Right ventricle myocardium superior (tissue), 1 donor: Measurements from ENCODE around the gene HEXIM1. TPM values are rescaled to one million over a fixed set of nuclear protein-coding genes. Genes with fewer than 3 reads are reported as not detected.
A peak's percentile ranks its signal among the peaks of the same experiment; 100 is the strongest.

Experiments used
- ATAC-seq: fragments of 200-7000 bp; cut with Tn5 transposase; one replicate; pipeline ENCODE4 v1.9.1; 2020; ENCODE audit warnings: mild to moderate bottlenecking; ENCODE audit not compliant: poor library complexity
- DNase-seq: peaks from one replicate; pipeline ENCODE4 v3.0.0-alpha.2; 2020
- intact Hi-C: fragments of 100-400 bp; cut with DNase I; formaldehyde crosslinking; loops from one replicate; pipeline ENCODE4 v1.11.2; 2022
- total RNA-seq: library from RNA; stranded (reverse); fragmentation: NEBNext Ultra II Directional; extraction: Animal tissue kit (Norgen Biotek cat#: 25700); gene quantifications from one replicate; pipeline ENCODE4 v1.2.1, GENCODE V29; 2021
- donor health status: DM: no; HTN: yes; CAD: no; lungs with severe emphysema.

HEXIM1 gene
- total RNA-seq, 1 donor from 2014 or later: 31.2 TPM

- DNase-seq: peak; percentile 27
- ATAC-seq: no peak
- intact Hi-C loops: no loop called here
These were observed 10.5 kb upstream of the HEXIM1 start for GRCh38 chr17:45137561-45138305.

- ATAC-seq (no peak), DNase-seq (peak; percentile 20)
- intact Hi-C loops: no loop called here
These were observed 9.3 kb upstream of the HEXIM1 start for GRCh38 chr17:45138911-45139532.

- no peak for DNase-seq
These were observed 8.7 kb upstream of the HEXIM1 start for GRCh38 chr17:45139533-45139920.

GRCh38 chr17:45143094-45143670 lies 5.1 kb upstream of the HEXIM1 start:
- no peak for ATAC-seq
- DNase-seq: peak; percentile 41
- intact Hi-C loops: no loop called here

More at GRCh38 chr17:45139533-45139920, 8.7 kb upstream of the HEXIM1 start:
- intact Hi-C loops: no loop called here
- no peak for ATAC-seq

GRCh38 chr17:45143767-45144198 lies 4.5 kb upstream of the HEXIM1 start:
- ATAC-seq (peak; percentile 26), DNase-seq (peak; percentile 95)
- intact Hi-C loops: no loop called here

- ATAC-seq: peak; percentile 16
- DNase-seq: peak; percentile 81
- intact Hi-C loops: no loop called here
These were observed 3.9 kb upstream of the HEXIM1 start for GRCh38 chr17:45144199-45145034.

- intact Hi-C loops: no loop called here
- ATAC-seq (no peak), DNase-seq (peak; percentile 42)
These were observed 3.3 kb upstream of the HEXIM1 start for GRCh38 chr17:45145035-45145389.

- ATAC-seq: no peak
- intact Hi-C loops: no loop called here
- peak; percentile 45 for DNase-seq
These were observed 2.1 kb upstream of the HEXIM1 start for GRCh38 chr17:45146166-45146565.

GRCh38 chr17:45146592-45146889 lies 1.7 kb upstream of the HEXIM1 start:
- DNase-seq: no peak
- ATAC-seq: no peak
- intact Hi-C loops: no loop called here

DNA sequence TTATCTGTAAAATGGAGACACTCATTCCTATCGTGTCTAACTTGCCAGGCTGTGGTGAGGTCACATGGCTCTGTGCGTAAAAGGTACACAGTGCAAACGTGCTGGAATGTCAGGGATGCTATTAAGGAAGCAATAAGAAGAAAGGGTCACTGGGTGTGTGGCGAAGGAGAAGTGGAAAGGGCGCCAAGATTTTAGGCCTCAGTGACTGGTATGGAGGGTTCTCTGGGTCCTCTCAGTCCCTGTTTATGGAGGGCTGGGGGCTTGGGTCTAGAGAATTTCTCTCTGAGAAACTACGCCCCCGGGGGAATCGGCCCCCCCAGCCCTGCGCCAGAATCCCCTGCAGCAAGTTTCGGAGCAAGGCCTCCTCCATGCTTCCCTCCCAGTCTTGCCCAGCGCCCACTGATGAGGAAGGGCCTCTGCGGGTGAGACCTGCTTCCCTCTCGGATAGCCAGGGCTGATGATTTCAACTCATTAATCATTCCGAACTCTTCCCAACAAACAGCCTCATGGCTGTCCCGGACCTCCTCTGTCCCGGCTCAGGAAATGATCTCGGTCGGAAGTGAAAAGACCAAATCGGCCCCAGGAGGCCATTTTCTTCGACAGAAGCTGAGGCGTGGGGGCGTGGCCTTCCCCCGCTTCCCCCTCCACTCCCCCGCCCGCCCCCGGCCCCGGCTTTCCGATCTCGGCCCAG lies 1.2 kb upstream of the HEXIM1 start:
- ATAC-seq (peak; percentile 4), DNase-seq (peak; percentile 64)
- intact Hi-C loops: no loop called here

- ATAC-seq: peak; percentile 36
- intact Hi-C loops: loop anchor here (1.0 kb wide), 1 partner anchor 14 kb away; the partner anchor contains the start of gene HEXIM2
- DNase-seq: peak; percentile 89
These were observed 593 bp upstream of the HEXIM1 start for GRCh38 chr17:45147581-45148182.

GRCh38 chr17:45149037-45149668 lies 878 bp downstream of the HEXIM1 start:
- intact Hi-C loops: no loop called here
- peak; percentile 92 for DNase-seq
- peak; percentile 63 for ATAC-seq

DNA sequence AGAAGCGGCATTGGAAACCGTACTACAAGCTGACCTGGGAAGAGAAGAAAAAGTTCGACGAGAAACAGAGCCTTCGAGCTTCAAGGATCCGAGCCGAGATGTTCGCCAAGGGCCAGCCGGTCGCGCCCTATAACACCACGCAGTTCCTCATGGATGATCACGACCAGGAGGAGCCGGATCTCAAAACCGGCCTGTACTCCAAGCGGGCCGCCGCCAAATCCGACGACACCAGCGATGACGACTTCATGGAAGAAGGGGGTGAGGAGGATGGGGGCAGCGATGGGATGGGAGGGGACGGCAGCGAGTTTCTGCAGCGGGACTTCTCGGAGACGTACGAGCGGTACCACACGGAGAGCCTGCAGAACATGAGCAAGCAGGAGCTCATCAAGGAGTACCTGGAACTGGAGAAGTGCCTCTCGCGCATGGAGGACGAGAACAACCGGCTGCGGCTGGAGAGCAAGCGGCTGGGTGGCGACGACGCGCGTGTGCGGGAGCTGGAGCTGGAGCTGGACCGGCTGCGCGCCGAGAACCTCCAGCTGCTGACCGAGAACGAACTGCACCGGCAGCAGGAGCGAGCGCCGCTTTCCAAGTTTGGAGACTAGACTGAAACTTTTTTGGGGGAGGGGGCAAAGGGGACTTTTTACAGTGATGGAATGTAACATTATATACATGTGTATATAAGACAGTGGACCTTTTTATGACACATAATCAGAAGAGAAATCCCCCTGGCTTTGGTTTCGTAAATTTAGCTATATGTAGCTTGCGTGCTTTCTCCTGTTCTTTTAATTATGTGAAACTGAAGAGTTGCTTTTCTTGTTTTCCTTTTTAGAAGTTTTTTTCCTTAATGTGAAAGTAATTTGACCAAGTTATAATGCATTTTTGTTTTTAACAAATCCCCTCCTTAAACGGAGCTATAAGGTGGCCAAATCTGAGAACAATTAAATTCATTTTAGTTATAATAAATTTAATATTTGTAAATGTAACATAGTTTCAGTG lies 1.7 kb downstream of the HEXIM1 start:
- DNase-seq (peak; percentile 83), ATAC-seq (peak; percentile 13)
- intact Hi-C loops: no loop called here

DNA sequence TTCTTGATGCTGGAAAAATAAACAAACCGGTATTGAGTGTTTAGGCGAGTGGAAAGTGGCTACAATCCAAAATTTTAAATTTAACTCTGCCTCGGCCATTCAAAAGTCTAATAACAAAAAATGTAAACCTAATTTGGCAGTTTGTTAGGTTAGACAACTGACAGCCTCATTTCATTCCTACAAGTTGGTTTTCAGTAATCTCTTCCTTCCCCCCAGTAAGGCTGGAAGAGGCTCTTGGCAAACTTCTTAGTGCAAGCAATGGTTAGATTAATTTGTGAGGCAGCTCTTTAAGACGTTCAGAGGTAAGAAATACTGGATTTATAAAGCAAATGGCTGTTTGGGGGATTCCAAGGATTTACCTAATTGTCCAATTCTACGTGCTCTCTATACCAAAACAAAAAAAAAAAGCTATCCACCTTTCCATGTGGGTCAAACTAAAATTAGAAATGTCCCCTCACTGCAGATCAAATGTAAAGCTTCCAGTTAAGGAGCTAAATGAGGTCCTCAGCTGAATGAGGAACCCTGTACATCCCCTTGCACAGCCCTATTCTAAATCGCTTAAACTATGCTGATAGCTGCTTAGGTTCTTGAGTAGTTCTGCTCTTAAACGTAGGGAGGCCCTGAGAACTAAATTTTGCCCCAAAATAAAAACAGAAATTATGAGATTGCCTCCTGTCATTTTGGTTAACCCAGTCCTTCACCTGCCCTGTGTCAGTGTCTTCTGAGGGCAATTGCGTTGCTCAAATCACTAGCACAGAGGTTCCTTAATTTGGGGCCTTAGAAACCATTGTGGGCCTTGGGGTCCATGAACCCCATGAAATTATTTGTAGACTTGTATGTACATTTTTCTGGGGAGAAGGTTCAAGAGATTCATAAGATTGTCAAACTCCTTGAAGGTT lies 2.9 kb downstream of the HEXIM1 start:
- DNase-seq (no peak), ATAC-seq (no peak)
- intact Hi-C loops: no loop called here

DNA sequence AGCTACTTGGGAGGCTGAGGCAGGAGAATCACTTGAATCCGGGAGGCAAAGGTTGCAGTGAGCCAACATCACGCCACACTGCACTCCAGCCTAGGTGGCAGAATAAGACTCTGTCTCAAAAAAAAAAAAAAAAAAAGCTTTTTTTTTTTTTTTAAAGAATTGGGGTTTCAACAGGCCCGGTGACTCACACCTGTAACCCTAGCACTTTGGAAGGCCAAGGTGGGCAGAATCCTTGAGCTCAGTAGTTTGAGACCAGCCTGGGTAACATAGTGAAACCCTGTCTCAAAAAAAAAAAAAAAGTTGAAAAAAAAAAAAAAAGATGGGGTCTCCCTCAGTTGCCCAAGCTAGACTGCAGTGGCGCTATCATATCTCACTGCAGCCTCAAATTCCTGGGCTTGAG lies 6.8 kb downstream of the HEXIM1 start:
- peak; percentile 3 for DNase-seq
- intact Hi-C loops: no loop called here
- ATAC-seq: no peak

DNA sequence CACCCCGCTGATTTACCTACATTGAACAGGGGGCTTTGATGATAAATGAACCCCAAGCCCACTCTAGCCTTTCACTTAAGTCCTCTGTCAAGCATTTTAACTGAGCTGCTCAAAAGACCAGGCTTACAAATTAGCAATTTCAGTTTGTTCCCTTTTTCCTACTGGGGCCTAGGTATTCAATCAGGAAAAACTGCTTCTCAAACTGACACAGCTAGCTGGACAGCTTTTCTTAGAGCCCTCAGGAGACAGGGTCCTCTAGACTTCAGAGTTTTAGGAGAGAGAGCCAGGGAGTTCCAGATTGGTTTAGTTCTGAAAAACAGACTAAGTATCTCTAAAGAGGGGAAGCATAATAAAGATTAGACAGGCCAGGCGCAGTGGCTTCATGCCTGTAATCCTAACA lies 7.2 kb downstream of the HEXIM1 start:
- ATAC-seq (no peak), DNase-seq (no peak)
- intact Hi-C loops: no loop called here
